Keratinocyte (primary cell): ENCODE results near the gene FXYD1. TPM values are rescaled to one million over a fixed set of nuclear protein-coding genes. Genes with fewer than 3 reads are reported as not detected.

Experiments
- DNase-seq: peaks from one replicate; pipeline ENCODE4 v3.0.0-alpha.2; 2011; ENCODE audit warnings: low read depth, missing footprints, low spot score
- FAIRE-seq: peaks from 2 replicates; lab custom pipeline; 2011; peaks lifted over from hg19 to GRCh38; lab: Jason Lieb, UNC
- H2AFZ ChIP-seq: 2 replicates; pipeline ENCODE4 v1.6.0; 2012; ENCODE audit warnings: low read length, control low read depth, inconsistent platforms; ENCODE audit not compliant: control insufficient read depth
- H3K27ac ChIP-seq: 2 replicates; pipeline ENCODE4 v1.5.1; 2011; ENCODE audit warnings: low read length; ENCODE audit not compliant: control insufficient read depth, insufficient read depth
- H3K27me3 ChIP-seq: 3 replicates; pipeline ENCODE4 v1.6.0; 2011; ENCODE audit warnings: low read length; ENCODE audit not compliant: control insufficient read depth, insufficient read depth; ENCODE audit errors: extremely low read depth
- H3K36me3 ChIP-seq, 2 experiments: 2 replicates in 1 of 2; 3 replicates in 1 of 2; pipeline ENCODE4 v1.5.1; 2011; ENCODE audit warnings: low read length in 2 of 2, mild to moderate bottlenecking in 1 of 2; ENCODE audit not compliant: control insufficient read depth in 2 of 2, insufficient read depth in 2 of 2; ENCODE audit errors: extremely low read depth in 1 of 2
- H3K4me1 ChIP-seq: 3 replicates; pipeline ENCODE4 v1.5.1; 2011; ENCODE audit warnings: low read length; ENCODE audit not compliant: control insufficient read depth, insufficient read depth; ENCODE audit errors: extremely low read depth
- H3K4me2 ChIP-seq: 3 replicates; pipeline ENCODE4 v1.6.0; 2011; ENCODE audit warnings: low read depth, low read length; ENCODE audit not compliant: control insufficient read depth, insufficient read depth; ENCODE audit errors: extremely low read depth
- H3K4me3 ChIP-seq, 3 experiments: fragments of 200-600 bp in 1 of 3; sonication (generic) in 1 of 3; 2 replicates in 2 of 3; 3 replicates in 1 of 3; pipeline ENCODE4 v1.5.1; 2011 to 2016; ENCODE audit warnings: low read length in 3 of 3, mild to moderate bottlenecking in 3 of 3, control low read depth in 2 of 3, inconsistent platforms in 1 of 3, low read depth in 1 of 3, mixed read lengths in 1 of 3, mixed run types in 1 of 3, moderate library complexity in 1 of 3; ENCODE audit not compliant: control insufficient read depth in 2 of 3, insufficient read depth in 2 of 3; ENCODE audit errors: extremely low read depth in 1 of 3
- H3K79me2 ChIP-seq: 2 replicates; pipeline ENCODE4 v1.6.0; 2012; ENCODE audit warnings: low read length; ENCODE audit not compliant: control insufficient read depth, insufficient read depth
- H3K9ac ChIP-seq: 3 replicates; pipeline ENCODE4 v1.6.0; 2011; ENCODE audit warnings: low read length; ENCODE audit not compliant: control insufficient read depth, insufficient read depth; ENCODE audit errors: extremely low read depth
- H3K9me1 ChIP-seq: 3 replicates; pipeline ENCODE4 v1.6.0; 2011; ENCODE audit warnings: low read length; ENCODE audit not compliant: control insufficient read depth, insufficient read depth; ENCODE audit errors: extremely low read depth
- H3K9me3 ChIP-seq: 2 replicates; pipeline ENCODE4 v1.5.1; 2012; ENCODE audit warnings: low read depth, low read length; ENCODE audit not compliant: control insufficient read depth
- H4K20me1 ChIP-seq: 3 replicates; pipeline ENCODE4 v1.6.0; 2011; ENCODE audit warnings: low read length; ENCODE audit not compliant: control insufficient read depth, insufficient read depth; ENCODE audit errors: extremely low read depth
- EZH2 ChIP-seq: IDR thresholded peaks from one replicate; pipeline ENCODE4 v1.6.1; 2012; ENCODE audit warnings: inconsistent platforms, mild to moderate bottlenecking, low read length, moderate library complexity
- dilution Hi-C: fragments of 300-500 bp; cut with MboI; formaldehyde crosslinking; loops from one replicate; pipeline ENCODE4 v1.7.0; 2020; ENCODE audit warnings: low sequenced_read_pairs; ENCODE audit not compliant: extremely low pct_ligation_motif_present
- polyA plus RNA-seq, 5 experiments: library from polyadenylated mRNA; depleted of rRNA in 3 of 5; stranded (reverse) in 3 of 5; stranded (forward) in 1 of 5; unstranded in 1 of 5; fragments of >200 nt; gene quantifications; 1 replicate in 1 of 5; 2 replicates in 3 of 5; 3 replicates in 1 of 5; pipeline versions ENCODE4 v1.2.1 to v1.2.3, GENCODE V29; 2011 to 2012; ENCODE audit warnings: missing spikeins in 2 of 5, low read depth in 1 of 5, low replicate concordance in 1 of 5
- TF ChIP-seq, protein P1 (sequence below), 3 experiments: IDR thresholded peaks in 1 of 3; conservative IDR thresholded peaks in 1 of 3; optimal IDR thresholded peaks in 1 of 3; 2 replicates in 2 of 3; 3 replicates in 1 of 3; pipeline versions ENCODE3 to v1.5.1; 2011; ENCODE audit warnings: low read length in 3 of 3, mild to moderate bottlenecking in 3 of 3, moderate library complexity in 2 of 3, control low read depth in 1 of 3, inconsistent platforms in 1 of 3; ENCODE audit not compliant: insufficient read depth in 2 of 3; ENCODE audit errors: extremely low read depth in 1 of 3

FXYD1 gene
- polyA plus RNA-seq, 1 donor (not counting 4 experiments of a cell fraction or from before 2014, with no cell fraction given), result 0.14 TPM

DNA sequence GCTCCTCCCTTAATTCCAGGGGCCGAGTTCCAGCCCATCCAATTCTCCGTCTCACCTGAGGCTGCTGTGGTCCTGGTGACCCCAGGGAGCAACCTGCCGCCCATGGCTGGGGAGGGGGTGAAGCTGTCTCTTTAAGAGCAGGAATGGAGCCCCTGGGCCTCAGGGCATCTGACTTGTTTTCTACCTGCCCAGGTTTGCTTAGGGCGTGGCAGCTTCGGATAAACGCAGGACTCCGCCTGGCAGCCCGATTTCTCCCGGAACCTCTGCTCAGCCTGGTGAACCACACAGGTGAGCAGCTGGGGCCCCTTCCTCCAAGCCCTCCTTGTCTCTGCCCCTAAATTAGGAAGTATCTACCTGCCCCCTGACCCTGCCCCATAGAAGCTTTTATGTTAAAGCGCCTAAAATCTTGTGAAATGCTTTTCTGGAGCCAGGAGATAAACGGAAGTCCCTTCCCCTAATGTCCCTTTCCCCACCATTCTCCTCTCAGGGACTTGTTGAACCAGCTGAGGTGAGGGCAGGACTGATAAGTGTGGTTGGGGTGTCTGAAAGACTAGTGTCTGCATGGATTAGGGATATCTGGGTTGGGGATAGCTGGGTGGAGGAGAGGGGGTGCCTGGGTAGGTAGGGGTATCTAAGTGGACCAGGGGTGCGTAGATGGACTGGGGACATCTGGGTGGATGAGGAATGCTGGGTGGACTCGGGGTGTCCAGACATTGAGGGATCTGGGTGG is 22.4 kb upstream of the FXYD1 start:
- Histone ChIP-seq H2AFZ (peak overlapping the region; percentile 85), H3K79me2 (peaks cover 35% of the 10 kb centered on the region), H3K27me3 (no peaks in the 10 kb centered on the region), H3K9me3 (no peaks in the 10 kb centered on the region), H3K9ac (peak overlapping the region; percentile 91), H3K4me2 (peak overlapping the region; percentile 100), H3K36me3 (peaks cover 4 to 14% of the 10 kb centered on the region in 2 experiments), H3K4me3 (peak overlapping the region; percentile 93 to 95 (median 94)), H3K27ac (peak overlapping the region; percentile 87), H3K4me1 (peaks cover 60% of the 10 kb centered on the region), H4K20me1 (no peaks in the 10 kb centered on the region), H3K9me1 (no peaks in the 10 kb centered on the region)
- dilution Hi-C loops, result no loop called here
- DNase-seq (no peak), FAIRE-seq (peak; percentile 84)
- TF ChIP-seq, protein P1, sequence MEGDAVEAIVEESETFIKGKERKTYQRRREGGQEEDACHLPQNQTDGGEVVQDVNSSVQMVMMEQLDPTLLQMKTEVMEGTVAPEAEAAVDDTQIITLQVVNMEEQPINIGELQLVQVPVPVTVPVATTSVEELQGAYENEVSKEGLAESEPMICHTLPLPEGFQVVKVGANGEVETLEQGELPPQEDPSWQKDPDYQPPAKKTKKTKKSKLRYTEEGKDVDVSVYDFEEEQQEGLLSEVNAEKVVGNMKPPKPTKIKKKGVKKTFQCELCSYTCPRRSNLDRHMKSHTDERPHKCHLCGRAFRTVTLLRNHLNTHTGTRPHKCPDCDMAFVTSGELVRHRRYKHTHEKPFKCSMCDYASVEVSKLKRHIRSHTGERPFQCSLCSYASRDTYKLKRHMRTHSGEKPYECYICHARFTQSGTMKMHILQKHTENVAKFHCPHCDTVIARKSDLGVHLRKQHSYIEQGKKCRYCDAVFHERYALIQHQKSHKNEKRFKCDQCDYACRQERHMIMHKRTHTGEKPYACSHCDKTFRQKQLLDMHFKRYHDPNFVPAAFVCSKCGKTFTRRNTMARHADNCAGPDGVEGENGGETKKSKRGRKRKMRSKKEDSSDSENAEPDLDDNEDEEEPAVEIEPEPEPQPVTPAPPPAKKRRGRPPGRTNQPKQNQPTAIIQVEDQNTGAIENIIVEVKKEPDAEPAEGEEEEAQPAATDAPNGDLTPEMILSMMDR (optimal IDR thresholded peaks at IDR 0.05 in 1 of 3, IDR thresholded peaks at IDR 0.05 in 1 of 3, conservative IDR thresholded peaks at IDR 0.05 in 1 of 3; ENCODE audit: extremely low read depth in 1 of 3, insufficient read depth in 2 of 3, low read length in 3 of 3), result no peak
- no peak for TF ChIP-seq EZH2

DNA sequence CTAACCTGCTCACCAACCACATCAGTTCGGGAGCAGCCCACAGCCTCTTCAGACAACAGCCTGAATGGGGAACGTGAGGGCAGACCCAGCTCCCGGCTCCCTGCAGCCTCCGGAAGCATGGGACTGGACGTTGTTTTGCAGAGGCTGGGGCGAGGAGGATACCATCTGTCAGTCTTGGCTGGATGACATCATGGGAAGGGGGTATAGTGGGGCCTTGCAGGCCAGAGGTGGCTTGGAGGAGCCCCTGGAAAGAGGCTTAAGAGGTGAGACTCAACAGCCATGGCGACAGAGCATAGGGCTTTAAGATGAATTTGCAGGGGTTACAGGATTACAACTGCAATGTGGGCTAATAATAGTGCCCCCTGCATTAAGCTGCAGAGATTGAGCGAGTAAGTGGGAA is 21.5 kb upstream of the FXYD1 start:
- dilution Hi-C loops, result no loop called here
- no peaks in the 10 kb centered on the region for H4K20me1 ChIP-seq
- no peaks in the 10 kb centered on the region for H3K9me3 ChIP-seq
- no peaks in the 10 kb centered on the region for H3K27me3 ChIP-seq
- peak overlapping the region; percentile 87 for H3K27ac ChIP-seq
- FAIRE-seq (no peak), DNase-seq (no peak)
- H3K79me2 ChIP-seq, result peaks cover 38% of the 10 kb centered on the region
- H3K9me1 ChIP-seq, result no peaks in the 10 kb centered on the region
- peaks cover 7 to 19% of the 10 kb centered on the region in 2 experiments for H3K36me3 ChIP-seq
- TF ChIP-seq, protein P1 (optimal IDR thresholded peaks at IDR 0.05 in 1 of 3, IDR thresholded peaks at IDR 0.05 in 1 of 3, conservative IDR thresholded peaks at IDR 0.05 in 1 of 3; ENCODE audit: extremely low read depth in 1 of 3, insufficient read depth in 2 of 3, low read length in 3 of 3), result no peak
- no peak for TF ChIP-seq EZH2
- peak overlapping the region; percentile 91 for H3K9ac ChIP-seq
- peaks cover 64% of the 10 kb centered on the region for H3K4me1 ChIP-seq
- peak overlapping the region; percentile 100 for H3K4me2 ChIP-seq
- no peak overlapping the region for H2AFZ ChIP-seq
- H3K4me3 ChIP-seq, result peak overlapping the region; percentile 93 to 95 (median 94)
